GM12801 (cell line): ENCODE results near the gene PHF21A.

ENCODE experiments used
- TF ChIP-seq, protein P1 (sequence below): IDR thresholded peaks from one replicate; pipeline ENCODE4 v1.5.1; 2011; ENCODE audit warnings: control low read depth; ENCODE audit not compliant: insufficient read length; ENCODE audit errors: extremely low read depth

The PHF21A gene

DNA sequence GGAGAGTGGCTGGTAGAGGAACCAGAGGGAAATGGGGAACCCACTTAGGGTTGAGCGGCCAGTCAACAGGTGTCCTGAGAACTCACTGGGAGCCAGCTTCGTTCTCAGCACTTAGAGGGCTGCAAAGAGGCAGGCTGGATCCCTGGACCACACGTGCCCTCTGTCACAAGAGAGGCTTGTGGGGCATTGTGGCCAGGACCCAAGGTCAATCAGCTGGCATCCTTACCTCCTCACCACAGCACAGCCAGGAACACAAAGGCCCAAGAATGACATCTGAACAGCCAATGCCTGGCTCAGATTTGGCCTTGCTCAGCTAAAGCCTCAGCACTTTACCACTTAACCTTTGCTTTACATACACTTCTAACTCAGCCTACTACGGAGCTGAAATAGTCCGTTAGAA is 228.4 kb downstream of the PHF21A start:
- TF ChIP-seq, protein P1, sequence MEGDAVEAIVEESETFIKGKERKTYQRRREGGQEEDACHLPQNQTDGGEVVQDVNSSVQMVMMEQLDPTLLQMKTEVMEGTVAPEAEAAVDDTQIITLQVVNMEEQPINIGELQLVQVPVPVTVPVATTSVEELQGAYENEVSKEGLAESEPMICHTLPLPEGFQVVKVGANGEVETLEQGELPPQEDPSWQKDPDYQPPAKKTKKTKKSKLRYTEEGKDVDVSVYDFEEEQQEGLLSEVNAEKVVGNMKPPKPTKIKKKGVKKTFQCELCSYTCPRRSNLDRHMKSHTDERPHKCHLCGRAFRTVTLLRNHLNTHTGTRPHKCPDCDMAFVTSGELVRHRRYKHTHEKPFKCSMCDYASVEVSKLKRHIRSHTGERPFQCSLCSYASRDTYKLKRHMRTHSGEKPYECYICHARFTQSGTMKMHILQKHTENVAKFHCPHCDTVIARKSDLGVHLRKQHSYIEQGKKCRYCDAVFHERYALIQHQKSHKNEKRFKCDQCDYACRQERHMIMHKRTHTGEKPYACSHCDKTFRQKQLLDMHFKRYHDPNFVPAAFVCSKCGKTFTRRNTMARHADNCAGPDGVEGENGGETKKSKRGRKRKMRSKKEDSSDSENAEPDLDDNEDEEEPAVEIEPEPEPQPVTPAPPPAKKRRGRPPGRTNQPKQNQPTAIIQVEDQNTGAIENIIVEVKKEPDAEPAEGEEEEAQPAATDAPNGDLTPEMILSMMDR, result no peak

DNA sequence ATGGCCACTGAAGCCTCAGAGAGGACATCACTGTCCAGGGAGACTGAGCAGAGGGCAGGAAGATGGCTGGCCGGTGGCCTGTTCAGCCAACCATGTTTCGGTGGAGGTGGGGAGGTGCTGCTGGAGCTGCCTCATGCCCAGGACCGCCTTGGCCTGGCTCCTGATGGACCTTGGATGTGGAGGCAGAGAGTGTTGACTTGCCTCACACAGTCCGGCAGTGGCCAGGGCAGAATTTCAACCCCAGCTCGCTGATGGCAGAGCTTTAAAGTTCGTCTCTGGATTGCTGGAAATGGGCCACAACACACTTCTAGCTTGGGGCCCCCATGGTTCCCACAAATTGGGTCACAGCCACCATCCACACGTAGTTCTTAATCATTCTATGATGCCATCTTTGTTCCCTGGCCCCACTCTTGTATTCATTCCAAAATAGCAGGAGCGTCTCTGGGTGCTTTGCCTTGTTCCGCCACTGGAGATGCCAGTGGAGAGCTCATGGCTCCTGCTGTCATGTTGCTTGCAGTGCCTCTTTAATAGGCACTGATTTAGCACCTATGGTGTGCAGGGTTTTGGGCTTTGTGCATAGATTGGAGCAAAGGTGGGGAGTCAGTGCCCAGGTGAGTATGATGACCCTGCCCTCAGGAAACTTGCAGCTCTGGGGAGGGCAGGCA is 230.2 kb downstream of the PHF21A start:
- TF ChIP-seq, protein P1, result no peak

DNA sequence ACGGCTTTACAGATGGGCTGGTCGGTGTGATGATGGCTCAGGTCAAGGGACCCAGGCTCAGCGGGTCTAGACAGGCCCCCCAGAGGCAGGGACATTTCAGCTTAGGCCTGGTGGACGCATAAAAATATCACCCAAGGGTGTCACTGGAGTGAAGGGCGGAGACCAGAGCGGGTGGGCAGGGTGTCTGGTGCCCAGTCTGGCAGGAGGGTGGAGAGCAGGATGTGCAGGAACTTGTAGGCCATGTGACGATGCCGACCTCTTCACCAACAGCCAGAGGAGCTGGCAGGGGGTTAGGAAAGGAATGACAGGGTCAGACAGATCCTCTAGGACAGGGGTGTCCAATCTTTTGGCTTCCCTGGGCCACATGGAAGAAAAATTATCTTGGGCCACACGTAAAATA is 231.3 kb downstream of the PHF21A start:
- TF ChIP-seq, protein P1, result no peak

DNA sequence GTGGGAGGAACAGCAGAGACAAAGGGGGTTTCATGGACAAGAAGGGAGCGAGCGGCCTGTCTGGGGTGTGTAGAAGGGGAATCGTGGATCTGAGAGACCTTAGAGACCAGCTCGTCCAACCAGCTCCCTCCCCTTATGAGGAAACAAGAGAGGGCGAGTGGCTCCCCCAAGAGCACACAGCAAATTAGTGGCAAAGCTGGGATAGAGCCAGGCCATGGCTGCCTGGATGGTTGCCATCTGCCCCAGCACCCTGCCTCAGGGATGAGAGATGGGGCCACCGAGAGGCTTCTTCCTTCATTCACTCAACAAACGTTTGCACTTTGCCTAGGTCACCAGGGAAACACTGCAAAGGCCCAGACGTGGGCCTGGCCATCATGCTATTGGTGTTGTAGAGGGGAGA is 231.7 kb downstream of the PHF21A start:
- TF ChIP-seq, protein P1, result no peak

DNA sequence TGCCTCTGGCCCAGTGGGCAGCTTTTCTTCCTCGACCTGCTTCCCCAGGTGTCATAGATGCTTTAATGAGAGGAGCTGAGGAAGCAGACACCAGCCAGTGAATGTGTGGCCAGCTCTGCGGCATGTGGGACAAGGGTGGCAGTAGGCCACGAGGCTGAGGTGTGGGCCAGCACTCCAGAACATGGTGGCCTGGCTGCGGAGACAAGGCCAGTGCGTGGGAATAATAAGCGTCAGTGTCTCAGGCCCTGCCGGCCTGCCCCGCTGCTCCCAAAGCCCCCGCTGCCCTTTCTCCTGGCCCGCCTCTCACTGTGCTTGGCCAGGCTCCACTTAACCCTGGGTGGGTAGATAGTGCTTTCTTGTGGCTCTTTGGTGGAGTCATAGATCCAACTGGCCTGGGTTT is 233.7 kb downstream of the PHF21A start:
- TF ChIP-seq, protein P1, result no peak

DNA sequence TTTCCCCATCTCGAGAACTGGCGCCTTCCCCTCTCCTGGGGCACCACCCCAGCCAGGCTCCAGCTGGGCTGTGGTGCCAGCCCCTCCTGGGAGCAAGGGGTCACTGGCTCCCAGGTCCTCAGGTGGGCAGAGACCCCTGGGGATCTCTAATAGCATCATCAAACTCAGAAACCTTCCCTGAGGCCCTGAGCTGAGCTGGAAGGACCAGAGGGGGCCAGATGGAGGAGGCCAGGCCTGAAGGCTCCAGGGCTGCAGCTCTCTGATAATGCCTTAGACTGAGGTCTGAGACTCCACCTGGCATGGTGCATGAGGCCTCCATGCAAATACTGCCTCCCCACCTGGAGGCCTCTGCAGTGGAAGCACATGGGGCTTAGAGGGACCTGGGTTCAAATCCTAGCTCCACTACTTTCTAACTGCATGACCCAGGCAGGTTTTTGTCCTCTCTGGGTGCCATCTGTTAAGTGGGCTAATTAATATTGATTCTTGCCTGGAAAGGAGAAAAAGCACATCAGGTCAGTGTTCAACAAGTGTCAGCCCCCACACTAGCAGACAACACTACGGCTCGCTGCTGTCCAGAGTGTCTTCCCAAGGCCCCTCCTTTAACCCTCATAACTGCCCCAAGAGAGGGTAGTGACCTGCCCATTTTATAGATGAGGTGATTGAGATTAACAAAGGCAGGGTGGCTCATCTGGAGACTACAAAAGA is 234.3 kb downstream of the PHF21A start:
- TF ChIP-seq, protein P1, result no peak

DNA sequence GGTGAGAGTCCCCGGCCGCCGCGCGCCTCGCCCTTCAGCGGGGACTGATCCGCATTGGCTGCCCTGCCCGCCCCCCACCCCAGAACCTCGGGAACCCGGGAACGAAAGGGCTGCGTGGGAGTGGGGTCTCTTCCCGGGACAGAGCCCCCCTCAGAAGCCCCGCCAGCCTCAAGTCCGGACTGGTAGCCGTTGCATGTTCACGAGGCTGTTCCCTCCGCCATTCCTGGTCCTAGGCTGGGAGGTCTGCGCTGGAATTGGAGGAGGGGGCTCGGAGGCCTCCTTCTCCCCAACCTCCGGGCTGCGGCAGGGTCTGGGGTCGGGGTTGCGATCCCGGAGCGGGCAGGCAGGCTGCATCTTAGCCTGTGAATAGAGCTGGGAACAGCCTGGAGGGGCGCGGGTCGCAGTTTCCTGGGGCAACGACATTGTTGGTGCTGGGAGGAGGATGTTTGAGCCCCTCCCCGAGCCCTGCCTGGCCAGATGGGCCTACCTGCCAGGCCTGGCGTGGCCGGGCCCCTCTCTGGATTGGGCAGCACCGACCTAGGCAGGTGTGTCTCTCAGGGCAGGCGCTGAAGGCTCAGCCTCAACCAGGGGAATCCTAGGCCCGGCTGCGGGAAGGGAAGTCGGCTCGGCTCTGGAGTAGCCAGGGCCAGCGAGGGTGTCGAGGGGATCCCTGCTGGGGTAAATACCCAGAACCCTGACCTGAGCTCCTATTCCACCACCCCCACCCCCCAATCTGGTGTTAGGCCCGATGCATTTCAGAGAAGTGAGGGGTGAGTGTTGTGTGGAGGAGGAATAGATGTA is 235.1 kb downstream of the PHF21A start:
- TF ChIP-seq, protein P1, result no peak
